NCI-H1092 treated with DMSO at 0.1 percent for 48 hours (cell line): ENCODE measurements around the gene TMEM163.
"Not testable (repeated sequence)": the region's sequence is repeated elsewhere in the genome, so short reads cannot be mapped to it uniquely, and the experiment has no call there.

ENCODE experiments used
- DNase-seq: peaks from one replicate; lab custom pipeline; 2025; lab: John Stamatoyannopoulos, UW

TMEM163 gene

GRCh38 chr2:134663451-134664450, 55.0 kb downstream of the TMEM163 start:
- no peak for DNase-seq

- no peak for DNase-seq
Observed at GRCh38 chr2:134662751-134663150, 56.0 kb downstream of the TMEM163 start.

GRCh38 chr2:134660626-134661402, 58.0 kb downstream of the TMEM163 start:
- DNase-seq: no peak

- DNase-seq: no peak
Observed at GRCh38 chr2:134659724-134660123, 59.1 kb downstream of the TMEM163 start.

- no peak for DNase-seq
Observed at GRCh38 chr2:134657650-134658250, 61.0 kb downstream of the TMEM163 start.

GRCh38 chr2:134656391-134656790, 62.4 kb downstream of the TMEM163 start:
- not testable (repeated sequence) for DNase-seq

GRCh38 chr2:134648586-134648985, 70.2 kb downstream of the TMEM163 start:
- DNase-seq: no peak

GRCh38 chr2:134647607-134648256, 71.1 kb downstream of the TMEM163 start:
- peak; percentile 29 for DNase-seq

GRCh38 chr2:134642938-134643337, 75.9 kb downstream of the TMEM163 start:
- DNase-seq: no peak

- no peak for DNase-seq
Observed at GRCh38 chr2:134640494-134640893, 78.3 kb downstream of the TMEM163 start.

GRCh38 chr2:134639265-134639664, 79.5 kb downstream of the TMEM163 start:
- DNase-seq: no peak

GRCh38 chr2:134636714-134637113, 82.1 kb downstream of the TMEM163 start:
- DNase-seq: no peak

GRCh38 chr2:134634054-134634753, 84.6 kb downstream of the TMEM163 start:
- DNase-seq: no peak

GRCh38 chr2:134630504-134631159, 88.2 kb downstream of the TMEM163 start:
- DNase-seq: no peak

GRCh38 chr2:134628453-134628852, 90.3 kb downstream of the TMEM163 start:
- DNase-seq: no peak

- DNase-seq: no peak
Observed at GRCh38 chr2:134626781-134627180, 92.0 kb downstream of the TMEM163 start.

GRCh38 chr2:134625311-134625710, 93.5 kb downstream of the TMEM163 start:
- no peak for DNase-seq

- DNase-seq: no peak
Observed at GRCh38 chr2:134623796-134624195, 95.0 kb downstream of the TMEM163 start.

GRCh38 chr2:134623046-134623445, 95.8 kb downstream of the TMEM163 start:
- DNase-seq: no peak

- DNase-seq: no peak
Observed at GRCh38 chr2:134621939-134622705, 96.7 kb downstream of the TMEM163 start.
